CD4-positive, alpha-beta T cell treated with Interleukin-4 for 1 hour (primary cell): ENCODE measurements around the gene GALNT16.
A peak's percentile ranks its signal among the peaks of the same experiment; 100 is the strongest.
"Not testable (repeated sequence)": the region's sequence is repeated elsewhere in the genome, so short reads cannot be mapped to it uniquely, and the experiment has no call there.

Experiments
- DNase-seq, 2 donors: peaks; one replicate each; pipeline ENCODE4 v3.0.0-alpha.2; 2020 to 2022

Gene GALNT16

DNA sequence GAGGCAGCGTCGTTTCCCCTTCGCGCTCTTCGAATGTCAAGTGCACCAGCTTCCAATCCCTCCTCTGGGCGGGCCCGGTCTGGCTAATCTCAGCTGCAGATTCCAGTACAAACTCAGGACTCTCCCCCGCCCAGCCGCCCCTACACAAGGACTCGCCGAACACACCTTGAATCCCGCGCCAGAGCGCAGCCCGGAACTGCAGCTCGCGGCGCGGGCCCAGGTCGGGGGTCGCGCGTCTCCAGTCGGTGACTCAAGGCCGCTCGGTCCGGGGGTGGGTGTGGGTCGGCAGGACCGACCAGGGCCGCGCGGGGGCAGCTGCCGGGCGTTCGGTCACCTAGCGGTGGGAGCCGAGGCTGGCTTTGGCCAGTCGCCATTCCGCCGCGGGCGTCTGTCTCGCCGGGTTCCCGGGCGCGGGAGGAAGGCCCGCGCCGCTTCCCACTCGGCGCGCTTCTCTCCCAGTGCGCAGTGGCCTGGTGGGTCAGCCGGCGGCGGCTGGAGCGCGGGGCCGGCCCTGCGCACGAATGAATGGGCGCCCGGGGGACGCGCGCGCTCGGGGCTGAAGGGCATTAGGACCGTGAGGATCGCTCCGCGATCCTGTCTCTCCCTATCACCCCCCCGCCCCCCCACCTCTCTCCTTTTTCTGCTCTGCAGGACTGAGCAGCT is at the start of gene GALNT16:
TSS of gene GALNT16 (plus strand) at position 632 of the 663 bp plus-strand sequence. CDS start 133 bp downstream, outside the sequence.
- DNase-seq, result no peak

DNA sequence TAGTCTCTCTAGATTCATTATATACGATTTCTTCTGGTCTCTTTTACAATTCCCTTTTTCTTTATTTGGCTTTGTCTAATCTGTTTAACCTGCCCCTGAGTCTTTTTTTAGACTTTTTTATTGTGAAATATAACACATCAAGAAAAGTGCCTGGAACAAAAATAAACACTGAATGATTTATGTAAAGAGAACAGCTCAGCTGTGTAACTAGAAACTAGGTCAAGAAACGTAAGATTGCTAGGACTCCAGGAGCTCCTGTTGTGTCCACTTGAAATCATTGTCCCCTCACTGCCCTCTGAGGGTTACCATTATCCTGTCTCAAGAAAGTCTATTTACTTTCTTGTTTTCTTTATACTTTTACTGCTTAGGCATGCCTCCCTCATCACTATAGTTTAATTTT is 45.6 kb upstream of the GALNT16 start:
- no peak for DNase-seq

DNA sequence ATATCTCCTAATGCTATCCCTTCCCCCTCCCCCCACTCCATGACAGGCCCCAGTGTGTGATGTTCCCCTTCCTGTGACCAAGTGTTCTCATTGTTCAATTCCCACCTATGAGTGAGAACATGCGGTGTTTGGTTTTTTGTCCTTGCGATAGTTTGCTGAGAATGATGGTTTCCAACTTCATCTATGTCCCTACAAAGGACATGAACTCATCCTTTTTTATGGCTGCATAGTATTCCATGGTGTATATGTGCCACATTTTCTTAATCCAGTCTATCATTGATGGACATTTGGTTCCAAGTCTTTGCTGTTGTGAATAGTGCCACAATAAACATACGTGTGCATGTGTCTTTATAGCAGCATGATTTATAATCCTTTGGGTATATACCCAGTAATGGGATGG is 42.3 kb upstream of the GALNT16 start:
- not testable (repeated sequence) for DNase-seq

DNA sequence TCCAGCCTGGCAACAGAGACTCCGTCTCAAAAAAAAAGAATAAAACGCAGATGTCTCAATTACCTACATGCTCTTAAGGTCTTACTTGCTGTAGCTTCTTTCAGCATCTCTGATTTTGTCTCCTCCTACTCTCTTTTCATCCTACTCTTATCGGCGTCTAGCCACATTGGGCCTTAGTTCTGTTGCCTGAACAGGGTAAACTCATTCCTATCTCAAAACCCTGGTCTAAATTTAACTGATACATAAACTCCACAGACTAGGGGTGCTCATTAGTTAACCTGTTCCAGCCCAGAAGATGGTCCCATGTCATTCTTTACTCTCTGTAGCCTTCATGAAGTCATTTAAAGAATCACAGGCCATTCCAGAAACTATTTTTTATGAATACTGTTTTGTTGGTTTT is 35.0 kb upstream of the GALNT16 start:
- DNase-seq, result no peak

GRCh38 chr14:69226178-69226577 is 33.8 kb upstream of the GALNT16 start:
- DNase-seq, result no peak

DNA sequence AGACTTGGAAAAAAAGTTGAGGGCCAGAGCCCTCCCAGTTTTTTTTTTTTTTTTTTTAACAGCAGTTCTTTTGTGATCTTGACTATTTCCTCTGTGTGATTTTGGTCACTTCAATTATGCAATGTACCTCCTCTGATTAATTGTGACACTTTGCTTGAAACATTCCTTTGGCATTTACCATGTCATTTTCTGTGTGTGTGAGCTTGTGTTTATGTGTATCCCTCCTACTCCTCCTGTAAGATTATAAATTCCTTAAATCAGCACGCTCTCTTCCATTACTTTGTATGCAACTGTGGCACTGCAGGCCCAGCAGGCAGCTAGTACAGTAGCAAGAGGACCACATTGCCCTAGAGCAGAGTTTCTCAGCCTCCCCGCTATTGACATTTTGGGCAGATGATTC is 33.2 kb upstream of the GALNT16 start:
- DNase-seq, result no peak

GRCh38 chr14:69231486-69231885 is 28.5 kb upstream of the GALNT16 start:
- no peak for DNase-seq

DNA sequence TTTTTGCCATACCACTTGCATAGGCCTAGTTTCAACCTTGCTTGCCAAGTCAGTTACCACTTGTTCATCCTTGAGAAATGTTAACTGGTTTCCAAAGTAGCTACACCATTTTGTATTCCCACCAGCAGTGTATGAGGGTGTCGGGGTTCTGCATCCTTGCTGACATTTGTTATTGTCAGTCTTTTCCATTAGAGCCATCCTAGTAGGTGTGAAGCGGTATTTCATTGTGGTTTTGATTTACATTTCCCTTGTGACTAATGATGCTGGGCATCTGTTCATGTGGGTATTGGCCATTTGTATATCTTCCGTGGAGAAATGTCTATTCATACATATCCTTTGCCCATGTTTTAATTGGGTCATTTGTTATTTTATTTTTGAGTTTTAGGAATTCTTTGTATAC is 27.6 kb upstream of the GALNT16 start:
- DNase-seq, result no peak

DNA sequence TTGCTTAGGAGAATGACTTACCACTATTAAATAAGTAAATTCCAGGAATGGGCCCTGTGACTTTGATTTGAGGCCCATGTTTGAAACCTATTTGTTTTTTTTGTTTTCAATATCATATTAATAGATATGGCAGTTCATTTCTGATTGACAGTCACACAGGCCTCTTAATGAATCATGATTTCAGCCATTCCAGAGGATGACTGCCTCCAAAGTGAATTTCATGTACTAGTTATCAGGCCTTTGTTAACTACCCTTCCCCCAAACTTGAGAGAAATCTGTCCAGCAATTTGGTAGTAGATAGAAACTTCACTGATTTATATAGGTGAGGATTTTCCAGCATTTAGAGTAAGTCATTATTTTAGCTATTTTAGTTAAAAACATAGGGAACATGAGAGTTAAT is 25.9 kb upstream of the GALNT16 start:
- no peak for DNase-seq

- no peak for DNase-seq
Observed at GRCh38 chr14:69235708-69236107, 24.2 kb upstream of the GALNT16 start.

GRCh38 chr14:69237142-69237541 is 22.8 kb upstream of the GALNT16 start:
- DNase-seq, result no peak

- no peak for DNase-seq
Observed at GRCh38 chr14:69237584-69237983, 22.4 kb upstream of the GALNT16 start.

DNA sequence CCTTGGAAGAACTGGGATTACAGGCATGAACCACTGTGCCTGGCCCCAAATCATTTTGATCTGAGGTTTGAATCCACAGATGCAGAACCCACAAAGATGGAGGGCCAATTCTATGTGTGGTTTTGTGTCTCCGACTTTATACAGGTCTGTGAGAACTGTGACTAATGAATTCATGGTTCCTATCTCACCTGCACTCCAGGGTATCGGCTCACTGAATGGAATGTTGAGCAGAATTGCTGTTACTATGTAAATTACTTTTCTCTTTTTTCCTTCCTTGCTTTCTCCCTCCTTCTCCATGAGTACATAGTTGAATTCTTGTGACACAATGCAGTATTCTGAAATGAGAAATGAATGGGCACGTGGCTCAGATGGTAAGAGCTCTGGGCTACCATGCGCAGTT is 21.1 kb upstream of the GALNT16 start:
- DNase-seq, result no peak

- no peak for DNase-seq
Observed at GRCh38 chr14:69240527-69241173, 19.3 kb upstream of the GALNT16 start.

DNA sequence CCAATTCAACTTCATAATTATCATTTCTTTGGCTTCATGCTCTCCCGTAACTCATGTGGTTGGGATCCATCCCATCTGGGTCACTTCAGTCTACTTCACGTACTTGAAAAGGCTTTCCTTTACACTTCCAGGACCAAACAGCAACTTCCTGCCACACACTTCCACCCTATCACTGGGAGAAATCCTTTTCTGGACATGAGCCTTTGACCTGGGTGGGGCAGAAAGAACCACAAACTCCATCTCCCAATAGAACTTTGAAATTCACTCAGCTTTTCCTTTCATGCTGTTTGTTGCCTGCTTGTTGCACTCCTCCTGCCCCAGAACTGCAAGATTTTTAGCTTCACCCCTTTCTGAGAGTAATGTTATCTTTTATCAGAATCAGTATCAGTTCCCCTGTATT is 18.4 kb upstream of the GALNT16 start:
- no peak for DNase-seq

DNA sequence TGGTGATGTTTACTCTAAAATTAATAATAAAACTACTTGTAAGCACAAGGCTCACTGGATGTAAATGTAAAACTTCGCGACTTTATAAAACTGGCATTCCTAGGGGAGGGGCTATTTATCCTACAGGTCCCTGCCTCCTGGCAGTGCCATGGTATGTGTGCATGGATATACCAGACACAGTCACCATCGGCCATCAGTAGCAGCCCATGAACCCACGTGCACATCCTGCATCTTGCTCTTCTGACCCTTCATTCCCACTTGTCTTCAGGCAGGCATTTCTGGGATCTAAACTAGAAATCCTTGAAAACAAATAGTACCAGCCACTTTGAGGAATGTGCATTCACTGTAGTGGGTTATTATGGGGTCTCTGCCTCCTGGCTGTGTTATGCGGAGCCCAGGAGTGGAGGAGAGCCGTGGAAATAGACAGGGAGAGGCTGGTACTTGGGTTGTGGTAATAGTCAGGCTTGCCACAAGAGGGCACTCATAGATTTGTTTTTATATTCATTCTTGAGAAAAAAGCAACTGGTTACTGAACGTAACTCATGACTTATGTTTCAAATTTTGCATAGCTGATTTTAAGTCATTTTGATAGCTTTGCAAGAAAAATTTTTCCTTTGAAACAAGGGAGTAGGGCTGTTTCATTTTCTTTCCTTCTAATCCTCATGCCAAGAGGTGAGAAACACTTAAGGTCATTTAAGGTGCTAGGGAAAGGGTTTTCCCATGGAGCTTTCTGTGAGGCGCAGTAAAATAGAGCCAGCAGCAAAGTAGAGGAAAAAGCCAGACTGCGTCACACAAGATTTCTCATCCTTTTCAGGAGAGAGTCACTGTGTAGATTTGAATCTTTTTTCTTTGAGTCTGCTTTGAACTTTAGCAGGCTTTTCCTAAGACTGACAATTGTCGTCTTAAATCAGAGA is 17.4 kb upstream of the GALNT16 start:
- peak; percentile 61 to 66 for DNase-seq

GRCh38 chr14:69244946-69245345 is 15.0 kb upstream of the GALNT16 start:
- no peak for DNase-seq

- no peak for DNase-seq
Observed at GRCh38 chr14:69246331-69246730, 13.6 kb upstream of the GALNT16 start.

DNA sequence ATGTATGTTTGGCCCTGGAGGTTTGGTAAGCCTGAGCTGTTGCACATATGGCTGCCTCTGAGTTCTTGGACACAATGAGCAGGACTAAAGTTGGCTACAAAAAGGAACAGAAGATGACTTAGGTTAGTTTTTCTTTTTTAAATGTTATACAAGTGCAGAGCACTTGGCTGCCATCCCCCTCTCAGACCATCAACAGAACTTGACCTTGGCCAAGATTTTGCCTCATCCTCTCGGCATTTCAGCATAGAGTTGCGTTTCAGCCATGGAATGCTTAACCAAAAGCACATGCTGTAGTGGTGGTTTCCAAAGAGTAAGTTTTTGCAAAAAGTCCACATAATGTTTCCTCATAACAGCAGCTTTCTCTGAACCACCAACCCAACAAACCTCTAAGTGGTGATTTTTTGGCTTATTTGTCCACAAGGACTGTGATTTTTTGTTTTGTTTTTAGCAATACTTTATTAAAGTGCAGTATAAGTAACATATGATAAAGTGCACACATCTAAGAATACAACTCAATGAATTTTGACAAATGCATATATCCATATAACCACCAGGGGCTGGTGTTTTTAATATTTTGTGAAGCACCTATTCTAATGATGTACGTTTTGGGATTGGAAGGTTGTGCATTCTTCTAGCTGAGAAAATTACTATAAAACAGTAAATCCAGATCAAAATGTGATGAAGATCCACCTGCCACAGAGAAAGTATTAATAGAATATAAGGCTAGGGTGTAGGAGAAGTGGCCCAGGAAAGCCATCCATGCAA is 12.1 kb upstream of the GALNT16 start:
- DNase-seq, result no peak

GRCh38 chr14:69249603-69250002 is 10.4 kb upstream of the GALNT16 start:
- no peak for DNase-seq

GRCh38 chr14:69252851-69253250 is 7.1 kb upstream of the GALNT16 start:
- no peak for DNase-seq

DNA sequence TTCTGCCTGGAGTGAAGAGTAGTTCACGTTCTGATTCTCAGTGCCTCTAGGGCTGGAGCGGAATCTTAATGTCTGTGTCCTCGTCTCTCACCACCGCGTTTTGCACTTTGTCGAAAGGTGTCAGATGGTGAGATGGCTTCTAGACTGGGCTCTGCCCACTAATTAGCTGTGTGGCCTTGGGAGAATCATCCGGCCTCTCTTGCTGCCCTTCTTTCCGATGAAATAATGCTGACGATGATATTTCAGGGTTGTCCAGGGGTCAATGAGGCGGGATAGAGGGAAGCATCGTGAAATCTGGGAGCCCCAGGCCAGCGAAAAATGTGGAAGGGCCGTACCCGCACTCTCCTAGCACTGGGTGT is 811 bp upstream of the GALNT16 start:
- DNase-seq, result no peak
